Fibroblast of lung (primary cell): ENCODE results near the gene AHCYL2. TPM values are rescaled to one million over a fixed set of nuclear protein-coding genes. Genes with fewer than 3 reads are reported as not detected.

Source experiments
- DNase-seq, 2 donors: peaks; one replicate each; pipeline versions ENCODE4 v3.0.0 to v3.0.0-alpha.2; 2010; ENCODE audit warnings: low read depth in 2 of 2
- H2AFZ ChIP-seq: 2 replicates; pipeline ENCODE4 v1.5.1; 2012; ENCODE audit warnings: low read length, control low read depth, inconsistent platforms
- H3K27ac ChIP-seq: 2 replicates; pipeline ENCODE4 v1.5.1; 2011; ENCODE audit warnings: low read length, control low read depth; ENCODE audit not compliant: insufficient read depth
- H3K27me3 ChIP-seq: 2 replicates; pipeline ENCODE4 v1.5.1; 2011; ENCODE audit warnings: mild to moderate bottlenecking, low read length; ENCODE audit not compliant: control insufficient read depth, insufficient read depth
- H3K36me3 ChIP-seq: 2 replicates; pipeline ENCODE4 v1.5.1; 2011; ENCODE audit warnings: low read length; ENCODE audit not compliant: control insufficient read depth, insufficient read depth
- H3K4me1 ChIP-seq: 2 replicates; pipeline ENCODE4 v1.5.1; 2011; ENCODE audit warnings: low read length; ENCODE audit not compliant: control insufficient read depth, insufficient read depth; ENCODE audit errors: extremely low read depth
- H3K4me2 ChIP-seq: 2 replicates; pipeline ENCODE4 v1.5.1; 2011; ENCODE audit warnings: low read length, control low read depth; ENCODE audit not compliant: insufficient read depth; ENCODE audit errors: extremely low read depth
- H3K4me3 ChIP-seq, 4 experiments: fragments of 200-600 bp in 1 of 4; sonication (generic) in 1 of 4; replicated peaks in 1 of 4; 2 replicates each; pipeline ENCODE4 v1.5.1; 2011 to 2016; ENCODE audit warnings: low read length in 4 of 4, low read depth in 3 of 4, mild to moderate bottlenecking in 3 of 4, control low read depth in 2 of 4, inconsistent platforms in 1 of 4, mixed read lengths in 1 of 4; ENCODE audit not compliant: insufficient read depth in 1 of 4; ENCODE audit errors: control extremely low read depth in 1 of 4
- H3K79me2 ChIP-seq: 2 replicates; pipeline ENCODE4 v1.5.1; 2012; ENCODE audit warnings: mild to moderate bottlenecking, low read length, inconsistent platforms; ENCODE audit not compliant: control insufficient read depth, insufficient read depth
- H3K9ac ChIP-seq: 2 replicates; pipeline ENCODE4 v1.5.1; 2011; ENCODE audit warnings: mild to moderate bottlenecking, low read length, control low read depth; ENCODE audit not compliant: insufficient read depth
- H3K9me3 ChIP-seq: 2 replicates; pipeline ENCODE4 v1.5.1; 2012; ENCODE audit warnings: low read depth, low read length; ENCODE audit not compliant: control insufficient read depth, insufficient read depth
- H4K20me1 ChIP-seq: 2 replicates; pipeline ENCODE4 v1.5.1; 2011; ENCODE audit warnings: low read length; ENCODE audit not compliant: control insufficient read depth, insufficient read depth; ENCODE audit errors: extremely low read depth
- CTCF ChIP-seq, 2 donors: IDR thresholded peaks in 1 of 2; conservative IDR thresholded peaks in 1 of 2; 1 replicate in 1 of 2; 2 replicates in 1 of 2; pipeline ENCODE4 v1.5.1; 2011 to 2012; ENCODE audit warnings: low read length in 2 of 2, control low read depth in 1 of 2, inconsistent platforms in 1 of 2, low read depth in 1 of 2, mild to moderate bottlenecking in 1 of 2
- EZH2 ChIP-seq: IDR thresholded peaks from 2 replicates; pipeline ENCODE4 v1.5.1; 2012; ENCODE audit warnings: low read length, control low read depth, mild to moderate bottlenecking; ENCODE audit errors: missing control alignments
- polyA plus RNA-seq, 2 donors: library from polyadenylated mRNA; depleted of rRNA in 1 of 2; stranded (reverse) in 1 of 2; unstranded in 1 of 2; fragments of >200 nt; gene quantifications; 2 replicates each; pipeline ENCODE4 v1.2.1, GENCODE V29; 2011 to 2012; ENCODE audit warnings: missing spikeins in 1 of 2
- total RNA-seq: library from RNA; depleted of rRNA; stranded (reverse); fragments of >200 nt; gene quantifications from 2 replicates; pipeline ENCODE4 v1.2.1, GENCODE V29; 2014

The AHCYL2 gene
- total and polyA plus RNA-seq, 2 donors (not counting 1 experiment from before 2014, with no cell fraction given), result 8.7 to 11.9 TPM

GRCh38 chr7:129343099-129343700, 118.4 kb downstream of the AHCYL2 start:
- H3K4me1 ChIP-seq, result no peaks in the 10 kb centered on the region

DNA sequence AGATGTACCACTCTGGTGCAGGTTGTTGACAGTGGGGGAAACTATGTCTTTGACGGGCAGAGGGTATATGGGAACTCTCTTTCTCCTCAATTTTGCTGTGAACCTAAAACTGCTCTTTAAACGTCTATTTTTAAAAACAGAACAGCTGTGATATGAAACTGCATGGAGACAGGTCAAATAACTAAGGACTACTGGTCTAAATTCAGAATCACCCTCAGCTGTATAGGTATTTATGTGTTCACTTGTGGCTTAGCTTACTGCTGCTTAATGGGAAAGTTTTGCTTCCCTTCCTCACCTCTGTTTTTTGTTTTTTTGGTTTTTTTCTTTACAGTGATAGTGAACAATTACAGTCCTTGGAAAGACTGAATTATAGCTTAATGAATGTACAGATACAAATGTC, 122.5 kb downstream of the AHCYL2 start:
- TF ChIP-seq EZH2 (no peak), CTCF (conservative IDR thresholded peaks at IDR 0.05 in 1 of 2, IDR thresholded peaks at IDR 0.05 in 1 of 2; ENCODE audit: low read depth in 1 of 2, low read length in 2 of 2) (no peak)
- no peak overlapping the region for H3K27ac ChIP-seq
- H3K4me3 ChIP-seq, result no peak overlapping the region
- H3K79me2 ChIP-seq, result no peaks in the 10 kb centered on the region
- no peaks in the 10 kb centered on the region for H3K27me3 ChIP-seq
- H3K36me3 ChIP-seq, result no peaks in the 10 kb centered on the region
- H3K4me1 ChIP-seq, result no peaks in the 10 kb centered on the region
- H3K9me3 ChIP-seq, result no peaks in the 10 kb centered on the region
- H4K20me1 ChIP-seq, result no peaks in the 10 kb centered on the region
- DNase-seq, result no peak
- H2AFZ ChIP-seq, result no peak overlapping the region
- no peak overlapping the region for H3K4me2 ChIP-seq
- H3K9ac ChIP-seq, result no peak overlapping the region

More at GRCh38 chr7:129343099-129343700, 118.4 kb downstream of the AHCYL2 start:
- no peak overlapping the region for H3K9ac ChIP-seq
- H3K4me2 ChIP-seq, result no peak overlapping the region
- H3K9me3 ChIP-seq, result no peaks in the 10 kb centered on the region
- no peak overlapping the region for H2AFZ ChIP-seq
- no peaks in the 10 kb centered on the region for H4K20me1 ChIP-seq
- no peak for TF ChIP-seq EZH2
- peak; percentile 61 to 80 for TF ChIP-seq CTCF (conservative IDR thresholded peaks at IDR 0.05 in 1 of 2, IDR thresholded peaks at IDR 0.05 in 1 of 2; ENCODE audit: low read depth in 1 of 2, low read length in 2 of 2)
- no peak overlapping the region for H3K4me3 ChIP-seq
- no peak overlapping the region for H3K27ac ChIP-seq
- H3K36me3 ChIP-seq, result no peaks in the 10 kb centered on the region
- H3K27me3 ChIP-seq, result no peaks in the 10 kb centered on the region
- DNase-seq, result peak; percentile 39 to 77
- no peaks in the 10 kb centered on the region for H3K79me2 ChIP-seq

- TF ChIP-seq EZH2 (no peak), CTCF (conservative IDR thresholded peaks at IDR 0.05 in 1 of 2, IDR thresholded peaks at IDR 0.05 in 1 of 2; ENCODE audit: low read depth in 1 of 2, low read length in 2 of 2) (no peak)
- no peaks in the 10 kb centered on the region for H3K36me3 ChIP-seq
These were observed 123.4 kb downstream of the AHCYL2 start for GRCh38 chr7:129348023-129348740.

More at GRCh38 chr7:129348023-129348740, 123.4 kb downstream of the AHCYL2 start:
- Histone ChIP-seq H3K9me3 (no peaks in the 10 kb centered on the region), H3K27ac (no peak overlapping the region), H3K4me3 (no peak overlapping the region), H3K4me2 (no peak overlapping the region), H3K79me2 (no peaks in the 10 kb centered on the region), H3K9ac (no peak overlapping the region), H3K4me1 (no peaks in the 10 kb centered on the region), H4K20me1 (no peaks in the 10 kb centered on the region), H2AFZ (no peak overlapping the region), H3K27me3 (no peaks in the 10 kb centered on the region)
- no peak for DNase-seq
